Measurements from ENCODE around the gene FKBP2.

FKBP2 gene

DNA sequence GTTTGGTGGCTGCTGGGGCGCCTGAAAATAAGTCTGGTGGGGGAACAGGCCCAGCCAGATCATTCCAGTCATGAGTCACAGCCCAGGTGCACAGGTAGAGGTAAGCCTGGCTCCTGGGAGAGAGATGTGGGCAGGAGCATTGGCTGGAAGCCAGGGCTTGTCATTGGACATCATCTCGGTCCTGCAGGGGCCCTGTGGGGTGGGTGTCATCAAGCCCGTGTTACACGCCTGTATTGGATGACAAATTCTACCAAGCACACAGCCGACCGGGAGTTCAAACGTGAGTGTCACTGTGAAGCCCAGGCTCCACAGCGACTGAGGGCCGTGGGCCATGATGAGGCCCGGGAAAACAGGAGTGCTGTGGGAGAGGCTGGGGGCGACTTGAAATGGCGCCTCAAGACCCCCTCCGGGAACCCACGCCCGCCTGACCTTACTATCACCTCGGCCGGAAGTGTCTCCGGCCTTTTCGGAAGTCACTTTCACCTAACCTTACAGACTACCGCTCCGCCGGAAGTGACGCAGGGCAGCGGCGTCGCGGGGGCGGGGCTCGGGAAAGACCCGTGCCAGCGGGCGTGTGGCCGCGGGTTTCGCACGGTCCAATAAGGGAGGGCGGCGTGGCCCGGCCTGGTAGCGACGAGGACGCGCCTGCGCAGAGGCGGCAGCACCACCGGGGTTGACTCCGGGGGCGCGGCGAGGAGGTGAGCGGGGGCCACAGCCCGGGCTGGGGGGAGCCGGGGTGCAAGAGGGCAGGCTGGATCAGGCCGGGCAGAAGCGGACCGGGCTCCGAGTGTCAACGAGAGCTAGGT lies at the start of gene FKBP2:
TSS of gene FKBP2 (plus strand) at position 661 of the 806 bp plus-strand sequence. CDS start 1,293 bp downstream, outside the sequence.
- Mint-ChIP-seq H3K4me3 (peak within 1 kb of the TSS; percentile 91), H3K36me3 (ENCODE audit: low read depth) (peaks cover 77% of the 10 kb centered on the region), H3K9me3 (no peaks in the 10 kb centered on the region), H3K4me1 (ENCODE audit: low read depth) (peaks cover 51% of the 10 kb centered on the region), H3K27me3 (no peaks in the 10 kb centered on the region), H3K27ac (peak within 1 kb of the TSS; percentile 98)
- peak; percentile 98 for DNase-seq

DNA sequence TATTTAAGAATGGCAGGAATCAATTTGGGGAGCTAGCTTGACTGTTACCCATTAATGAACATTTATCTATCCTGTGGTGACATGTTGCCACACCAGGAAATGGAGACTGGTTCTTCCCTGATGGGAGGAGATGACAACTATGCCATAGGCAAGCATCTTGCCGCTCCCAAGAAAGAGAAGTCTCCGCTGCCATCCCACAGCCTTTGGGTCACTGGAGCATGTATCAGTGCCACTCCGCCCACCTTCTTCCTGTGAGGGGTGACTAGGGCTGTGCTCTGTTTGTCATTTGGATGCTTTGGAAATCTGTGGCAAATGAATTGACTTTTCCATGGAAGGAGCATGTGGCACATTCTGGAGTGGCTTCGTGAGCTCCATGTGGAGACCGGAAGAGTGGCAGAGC lies 48.5 kb upstream of the FKBP2 start:
- Mint-ChIP-seq H3K4me3 (no peak overlapping the region), H3K36me3 (ENCODE audit: low read depth) (peaks cover 79% of the 10 kb centered on the region), H3K27ac (peak overlapping the region; percentile 82), H3K4me1 (ENCODE audit: low read depth) (peaks cover 54% of the 10 kb centered on the region), H3K27me3 (no peaks in the 10 kb centered on the region), H3K9me3 (no peaks in the 10 kb centered on the region)
- no peak for DNase-seq

DNA sequence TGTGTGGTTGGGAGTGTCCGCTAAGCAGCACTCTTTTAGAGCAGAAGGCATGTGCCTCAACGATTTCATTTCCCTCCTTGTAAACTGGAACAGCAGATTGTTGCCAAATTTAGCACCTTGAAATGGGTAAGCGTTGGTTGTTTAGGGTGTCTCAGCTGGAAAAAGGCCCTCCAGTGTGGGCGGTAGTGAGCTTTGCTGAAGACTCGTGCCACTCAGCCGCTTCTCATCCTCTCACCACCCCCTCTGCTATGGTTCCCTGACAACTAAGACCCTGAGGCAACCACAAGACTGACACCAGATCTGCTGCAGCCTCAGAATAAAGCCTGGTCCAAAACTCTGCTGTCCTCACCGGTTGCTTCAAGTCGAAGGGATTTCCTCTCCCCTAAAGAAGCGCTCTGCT lies 44.3 kb upstream of the FKBP2 start:
- no peak for DNase-seq
- Mint-ChIP-seq H3K4me3 (no peak overlapping the region), H3K4me1 (ENCODE audit: low read depth) (peaks cover 31% of the 10 kb centered on the region), H3K36me3 (ENCODE audit: low read depth) (peaks cover 99% of the 10 kb centered on the region), H3K9me3 (no peaks in the 10 kb centered on the region), H3K27ac (peak overlapping the region; percentile 70), H3K27me3 (no peaks in the 10 kb centered on the region)

DNA sequence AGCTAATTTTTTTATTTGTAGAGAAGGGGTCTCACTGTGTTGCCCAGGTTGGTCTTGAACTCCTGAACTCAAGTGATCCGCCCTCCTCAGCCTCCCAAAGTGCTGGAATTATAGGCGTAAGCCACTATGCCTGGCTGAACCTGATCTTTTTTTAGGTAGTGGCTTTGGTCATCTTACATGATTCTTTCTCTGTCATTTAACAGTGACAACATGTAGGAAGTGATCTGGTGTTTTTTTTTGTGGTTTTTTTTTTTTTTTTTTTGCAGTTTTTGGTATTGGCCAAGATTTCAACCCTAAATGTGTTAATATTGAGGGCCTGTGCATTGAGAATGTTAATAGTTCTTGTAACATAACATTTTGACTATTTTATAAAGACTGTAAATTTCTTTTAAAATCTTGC lies 42.4 kb upstream of the FKBP2 start:
- H3K27ac Mint-ChIP-seq, result no peak overlapping the region
- no peaks in the 10 kb centered on the region for H3K9me3 Mint-ChIP-seq
- H3K4me1 Mint-ChIP-seq (ENCODE audit: low read depth), result peaks cover 29% of the 10 kb centered on the region
- H3K4me3 Mint-ChIP-seq, result no peak overlapping the region
- no peak for DNase-seq
- peaks cover 99% of the 10 kb centered on the region for H3K36me3 Mint-ChIP-seq (ENCODE audit: low read depth)
- H3K27me3 Mint-ChIP-seq, result no peaks in the 10 kb centered on the region

DNA sequence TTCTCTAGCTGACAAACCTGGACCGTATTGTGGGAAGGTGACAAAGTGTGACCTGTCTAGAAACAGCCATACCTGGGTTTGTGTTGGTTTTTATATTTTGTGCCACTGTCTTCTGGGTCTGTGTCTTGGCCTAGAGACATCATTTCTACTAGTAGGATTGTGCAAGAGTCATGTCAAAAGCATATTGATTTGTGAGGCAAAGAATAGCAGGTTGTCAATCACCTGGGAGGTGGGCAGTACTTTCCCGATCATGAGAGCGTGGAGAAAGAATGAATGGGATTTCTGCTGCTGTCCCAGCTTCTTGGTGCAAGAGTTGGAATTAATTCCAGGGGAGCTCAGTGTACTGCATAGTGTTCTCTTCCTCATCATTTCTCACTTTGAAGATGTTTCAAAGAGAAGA lies 39.4 kb upstream of the FKBP2 start:
- no peak for DNase-seq
- peaks cover 36% of the 10 kb centered on the region for H3K4me1 Mint-ChIP-seq (ENCODE audit: low read depth)
- H3K9me3 Mint-ChIP-seq, result no peaks in the 10 kb centered on the region
- H3K27me3 Mint-ChIP-seq, result no peaks in the 10 kb centered on the region
- H3K4me3 Mint-ChIP-seq, result no peak overlapping the region
- peak overlapping the region; percentile 80 for H3K27ac Mint-ChIP-seq
- H3K36me3 Mint-ChIP-seq (ENCODE audit: low read depth), result peaks cover 99% of the 10 kb centered on the region

DNA sequence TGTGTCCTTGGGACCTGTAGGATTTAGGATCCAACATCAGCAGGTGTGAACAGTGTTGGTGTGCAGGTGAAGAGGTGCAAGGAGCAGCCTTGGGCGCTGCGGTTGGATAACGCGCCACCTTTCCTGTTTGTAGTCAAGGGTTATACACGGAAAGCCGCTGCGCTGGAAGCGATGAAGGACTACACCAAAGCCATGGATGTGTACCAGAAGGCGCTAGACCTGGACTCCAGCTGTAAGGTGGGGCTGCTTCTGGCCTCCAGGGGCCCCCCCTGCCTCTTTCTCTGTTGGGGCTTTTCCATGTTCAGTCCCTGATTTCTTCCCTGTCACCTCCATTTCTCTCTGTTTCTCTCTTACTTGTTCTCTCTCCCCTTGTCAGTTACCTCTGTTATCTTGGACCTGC lies 37.9 kb upstream of the FKBP2 start:
- no peak overlapping the region for H3K4me3 Mint-ChIP-seq
- peaks cover 38% of the 10 kb centered on the region for H3K4me1 Mint-ChIP-seq (ENCODE audit: low read depth)
- H3K27me3 Mint-ChIP-seq, result no peaks in the 10 kb centered on the region
- H3K27ac Mint-ChIP-seq, result peak overlapping the region; percentile 23
- DNase-seq, result no peak
- no peaks in the 10 kb centered on the region for H3K9me3 Mint-ChIP-seq
- peaks cover 99% of the 10 kb centered on the region for H3K36me3 Mint-ChIP-seq (ENCODE audit: low read depth)

DNA sequence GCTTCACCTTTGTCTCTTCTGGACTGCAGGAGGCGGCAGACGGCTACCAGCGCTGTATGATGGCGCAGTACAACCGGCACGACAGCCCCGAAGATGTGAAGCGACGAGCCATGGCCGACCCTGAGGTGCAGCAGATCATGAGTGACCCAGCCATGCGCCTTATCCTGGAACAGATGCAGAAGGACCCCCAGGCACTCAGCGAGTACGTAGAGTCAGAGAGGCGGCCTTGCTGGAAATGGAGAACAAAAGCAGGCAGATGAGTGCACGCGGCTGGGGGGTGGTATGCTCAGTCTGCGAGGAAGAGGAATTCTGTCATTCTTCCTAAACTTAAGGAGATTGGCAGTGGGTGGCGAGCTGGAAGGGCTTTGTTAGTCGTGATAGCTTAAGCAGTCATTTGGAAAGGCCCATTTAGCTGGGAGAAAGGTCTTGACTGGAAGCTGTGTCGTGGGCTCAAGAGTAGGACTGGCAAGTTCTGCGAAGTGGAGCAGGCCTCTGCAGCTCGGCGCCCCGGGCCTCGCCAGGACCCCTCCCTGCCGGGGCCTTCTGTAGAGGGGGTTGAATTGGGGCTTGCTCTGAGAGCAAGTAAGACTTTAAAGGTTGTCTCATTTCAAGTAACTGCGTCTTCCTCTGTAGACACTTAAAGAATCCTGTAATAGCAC lies 37.3 kb upstream of the FKBP2 start:
- Mint-ChIP-seq H3K4me3 (no peak overlapping the region), H3K36me3 (ENCODE audit: low read depth) (peaks cover 99% of the 10 kb centered on the region), H3K27me3 (no peaks in the 10 kb centered on the region), H3K27ac (peak overlapping the region; percentile 23), H3K4me1 (ENCODE audit: low read depth) (peaks cover 40% of the 10 kb centered on the region), H3K9me3 (no peaks in the 10 kb centered on the region)
- DNase-seq, result no peak

DNA sequence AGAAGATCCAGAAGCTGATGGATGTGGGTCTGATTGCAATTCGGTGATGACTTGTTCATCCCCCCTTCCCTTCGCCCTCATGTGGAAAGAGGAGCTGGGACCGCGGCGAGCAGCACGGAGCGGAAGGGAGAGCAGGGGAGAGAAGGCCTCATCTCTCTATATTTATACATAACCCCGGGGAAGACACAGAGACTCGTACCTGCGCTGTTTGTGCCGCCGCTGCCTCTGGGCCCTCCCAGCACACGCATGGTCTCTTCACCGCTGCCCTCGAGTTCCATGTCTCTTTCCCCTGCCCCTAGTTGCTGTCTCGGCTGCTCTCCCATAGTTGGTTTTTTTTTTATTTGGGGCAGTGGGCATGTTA lies 36.8 kb upstream of the FKBP2 start:
- Mint-ChIP-seq H3K36me3 (ENCODE audit: low read depth) (peaks cover 99% of the 10 kb centered on the region), H3K4me3 (no peak overlapping the region), H3K27ac (peak overlapping the region; percentile 99), H3K4me1 (ENCODE audit: low read depth) (peaks cover 45% of the 10 kb centered on the region), H3K9me3 (no peaks in the 10 kb centered on the region), H3K27me3 (no peaks in the 10 kb centered on the region)
- no peak for DNase-seq

DNA sequence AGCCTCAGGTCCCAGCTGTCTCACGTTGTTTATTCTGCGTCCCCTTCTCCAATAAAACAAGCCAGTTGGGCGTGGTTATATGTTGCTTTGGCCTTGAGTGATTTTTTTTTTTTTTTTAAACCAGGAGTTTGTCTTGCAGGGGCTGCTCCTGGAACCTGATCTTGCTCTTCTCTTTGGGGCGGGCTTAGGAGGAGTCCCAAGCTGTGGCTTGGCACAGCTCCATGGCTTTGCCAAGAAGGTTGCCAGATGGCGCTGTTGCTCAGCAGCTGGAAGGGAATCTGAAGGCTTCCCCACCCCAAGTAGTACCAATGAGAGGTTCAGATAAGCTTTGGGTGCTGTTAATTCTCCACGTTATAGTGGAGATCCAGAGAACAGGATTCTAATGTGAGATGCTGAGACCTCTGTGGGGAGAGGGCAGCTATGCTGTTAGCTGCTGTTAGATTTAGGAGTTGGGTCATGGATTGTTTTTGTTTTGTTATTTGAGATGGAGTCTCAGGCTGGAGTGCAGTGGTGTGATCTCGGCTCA lies 36.4 kb upstream of the FKBP2 start:
- peak; percentile 78 for DNase-seq
- Mint-ChIP-seq H3K27me3 (no peaks in the 10 kb centered on the region), H3K4me3 (peak overlapping the region; percentile 34), H3K9me3 (no peaks in the 10 kb centered on the region), H3K27ac (peak overlapping the region; percentile 99), H3K4me1 (ENCODE audit: low read depth) (peaks cover 49% of the 10 kb centered on the region), H3K36me3 (ENCODE audit: low read depth) (peaks cover 99% of the 10 kb centered on the region)

DNA sequence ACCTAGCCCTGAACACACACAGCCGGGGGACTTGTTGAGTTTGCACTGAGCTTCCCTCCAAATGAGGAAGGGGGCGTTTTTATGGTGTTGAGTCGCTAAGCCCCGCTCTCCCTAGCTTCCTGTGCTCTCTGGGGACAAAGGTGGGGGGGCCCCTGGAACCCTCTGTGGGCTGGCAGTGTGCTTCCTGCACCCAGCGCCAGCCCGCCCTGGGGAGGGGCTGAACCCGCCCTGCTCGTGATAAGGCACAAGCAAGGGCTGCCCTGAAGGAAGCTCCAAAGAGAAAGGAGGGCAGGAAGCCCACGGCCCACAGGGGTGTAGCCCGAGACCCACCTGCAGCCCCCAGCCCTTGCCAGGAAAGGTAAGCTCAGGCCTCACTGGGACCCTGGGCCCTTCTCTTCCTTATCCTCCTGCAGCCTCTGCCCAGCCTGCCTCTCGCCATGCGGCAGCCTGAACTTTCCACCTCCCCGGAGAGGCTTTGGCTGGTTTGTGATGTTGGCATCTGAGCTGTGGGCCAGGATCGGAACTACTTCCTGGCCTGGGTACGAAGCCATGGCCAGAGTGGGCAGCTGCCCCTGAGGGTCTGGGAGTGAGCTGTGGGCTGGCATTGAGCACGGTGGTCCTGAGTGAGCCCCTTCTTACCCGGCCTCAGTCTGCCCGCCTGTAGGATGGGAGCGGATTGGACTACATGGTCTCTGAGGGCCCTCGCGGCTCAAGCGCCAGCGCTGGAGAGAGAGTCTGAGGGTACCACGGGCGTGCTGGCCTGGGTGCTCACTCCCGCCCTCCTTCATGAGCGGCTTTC lies 34.2 kb upstream of the FKBP2 start, which contains the start of gene FERMT3:
TSS of gene FERMT3 (plus strand) at position 265 of the 799 bp plus-strand sequence. CDS start 644 bp downstream, outside the sequence.
- H3K9me3 Mint-ChIP-seq, result no peaks in the 10 kb centered on the region
- peak within 1 kb of the TSS; percentile 99 for H3K27ac Mint-ChIP-seq
- DNase-seq, result peak; percentile 84
- H3K36me3 Mint-ChIP-seq (ENCODE audit: low read depth), result peaks cover 97% of the 10 kb centered on the region
- H3K27me3 Mint-ChIP-seq, result no peaks in the 10 kb centered on the region
- H3K4me1 Mint-ChIP-seq (ENCODE audit: low read depth), result peaks cover 60% of the 10 kb centered on the region
- H3K4me3 Mint-ChIP-seq, result peak within 1 kb of the TSS; percentile 98

DNA sequence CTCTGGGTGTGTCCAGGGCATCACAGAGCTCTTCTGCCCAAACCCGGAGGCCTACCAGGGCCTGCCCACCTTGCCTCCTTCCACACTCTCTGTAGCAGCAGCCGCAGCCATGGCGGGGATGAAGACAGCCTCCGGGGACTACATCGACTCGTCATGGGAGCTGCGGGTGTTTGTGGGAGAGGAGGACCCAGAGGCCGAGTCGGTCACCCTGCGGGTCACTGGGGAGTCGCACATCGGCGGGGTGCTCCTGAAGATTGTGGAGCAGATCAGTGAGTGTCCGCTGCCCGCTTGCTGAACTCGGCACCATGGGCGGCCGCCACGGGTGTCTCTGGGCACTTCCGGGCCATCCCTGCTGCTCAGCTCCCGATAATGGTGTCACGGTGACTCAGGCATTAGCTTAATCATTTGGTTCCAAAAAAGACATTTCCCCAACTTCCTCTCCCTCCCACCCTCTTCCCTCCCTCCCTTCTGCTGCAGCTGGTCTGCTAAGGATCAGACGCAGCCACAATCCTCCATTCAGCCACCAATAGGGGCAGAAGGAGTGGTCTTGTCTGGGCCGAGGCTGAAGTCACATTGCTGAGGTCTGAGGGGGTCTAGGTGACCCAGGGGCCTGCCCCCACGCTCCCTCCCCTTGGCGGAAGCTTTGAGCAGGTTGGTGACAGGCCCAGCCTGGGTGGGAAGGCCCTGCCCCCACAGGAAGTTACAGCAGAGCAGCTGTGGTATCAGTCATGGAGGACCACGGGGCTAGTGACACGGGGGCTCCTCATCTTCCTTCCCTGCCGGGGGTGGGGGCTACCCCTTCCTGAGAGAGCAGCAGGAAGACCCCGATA lies 33.4 kb upstream of the FKBP2 start:
- Mint-ChIP-seq H3K4me3 (peak overlapping the region; percentile 98), H3K9me3 (no peaks in the 10 kb centered on the region), H3K27ac (peak overlapping the region; percentile 99), H3K4me1 (ENCODE audit: low read depth) (peaks cover 64% of the 10 kb centered on the region), H3K36me3 (ENCODE audit: low read depth) (peaks cover 97% of the 10 kb centered on the region), H3K27me3 (no peaks in the 10 kb centered on the region)
- DNase-seq, result peak; percentile 90

DNA sequence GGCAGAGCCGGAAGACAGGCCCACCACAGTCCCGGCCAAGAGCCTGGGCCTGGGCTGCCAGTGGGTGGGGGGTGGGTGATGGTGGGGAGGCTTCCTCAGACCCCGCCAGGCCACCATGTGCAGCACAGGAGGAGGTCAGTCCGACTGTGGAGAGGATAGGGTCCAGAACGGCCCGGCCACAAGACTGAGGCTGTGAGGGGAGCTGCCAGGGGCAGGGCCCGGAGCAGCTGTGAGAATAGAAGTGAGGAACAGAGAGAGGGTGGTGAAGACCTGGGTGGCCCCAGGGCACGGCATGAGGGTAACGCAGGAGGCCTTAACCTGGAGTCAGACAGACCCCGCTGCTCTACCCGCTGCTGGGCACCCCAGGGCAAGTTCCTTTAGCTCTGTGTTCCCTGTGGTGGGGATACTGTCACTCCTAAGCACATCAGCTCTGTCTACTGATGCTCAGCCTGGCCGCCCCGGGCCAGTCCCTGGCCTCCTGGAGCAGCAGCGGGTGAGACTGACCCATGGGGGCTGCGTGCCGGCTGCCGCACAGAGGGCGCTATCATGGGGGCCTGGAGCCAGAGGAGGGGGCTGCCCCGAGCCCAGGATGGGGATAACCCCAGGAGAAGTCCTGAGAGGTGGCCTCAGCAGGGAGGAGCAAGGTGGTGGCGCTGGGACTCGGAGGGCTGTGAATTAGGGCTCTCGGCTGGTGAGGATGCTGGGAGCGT lies 32.7 kb upstream of the FKBP2 start:
- H3K27me3 Mint-ChIP-seq, result no peaks in the 10 kb centered on the region
- peak overlapping the region; percentile 99 for H3K27ac Mint-ChIP-seq
- peaks cover 95% of the 10 kb centered on the region for H3K36me3 Mint-ChIP-seq (ENCODE audit: low read depth)
- no peak for DNase-seq
- H3K4me1 Mint-ChIP-seq (ENCODE audit: low read depth), result peaks cover 62% of the 10 kb centered on the region
- H3K4me3 Mint-ChIP-seq, result peak overlapping the region; percentile 98
- no peaks in the 10 kb centered on the region for H3K9me3 Mint-ChIP-seq

DNA sequence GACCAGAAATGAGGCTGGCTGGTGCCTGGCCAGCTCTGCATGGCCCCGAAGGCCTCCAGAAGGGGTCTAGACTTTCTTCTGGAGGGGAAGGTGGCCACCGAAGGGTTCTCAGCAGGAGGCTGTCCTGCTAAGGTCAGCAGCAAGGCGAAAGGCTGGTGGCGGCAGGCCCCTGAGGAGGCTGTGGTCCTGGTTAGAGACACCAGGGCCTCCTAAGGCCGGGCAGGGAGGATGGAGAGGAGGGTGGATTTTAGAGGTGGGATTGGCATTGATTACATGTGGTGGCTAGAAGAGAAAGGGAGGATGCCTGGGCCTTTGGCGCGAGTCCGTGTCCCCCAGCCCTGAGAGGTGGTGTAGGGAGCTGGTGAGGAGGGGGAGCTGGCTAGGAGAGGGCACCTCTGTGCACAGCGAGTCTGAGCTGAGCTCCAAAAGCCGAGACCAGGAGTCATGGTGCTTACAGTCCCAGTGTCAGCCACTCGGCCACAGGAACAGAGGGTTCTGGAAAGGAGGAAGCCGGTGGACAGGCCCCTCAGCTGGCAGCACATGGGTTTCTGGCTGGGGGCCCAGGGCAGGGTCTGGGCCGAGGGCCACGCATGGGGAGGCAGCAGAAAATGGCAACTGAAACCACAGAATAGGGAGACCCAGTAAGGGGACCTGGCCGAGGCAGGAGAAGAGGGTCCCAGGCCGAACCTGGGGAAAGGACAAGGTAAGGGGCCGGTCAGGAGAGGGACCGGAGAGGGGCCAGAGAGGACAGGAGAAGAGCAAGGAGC lies 31.9 kb upstream of the FKBP2 start:
- Mint-ChIP-seq H3K27ac (peak overlapping the region; percentile 99), H3K4me1 (ENCODE audit: low read depth) (peaks cover 61% of the 10 kb centered on the region), H3K4me3 (peak overlapping the region; percentile 98), H3K27me3 (no peaks in the 10 kb centered on the region), H3K9me3 (no peaks in the 10 kb centered on the region), H3K36me3 (ENCODE audit: low read depth) (peaks cover 93% of the 10 kb centered on the region)
- no peak for DNase-seq
